Measurements from ENCODE around the gene FAM83E. TPM values are rescaled to one million over a fixed set of nuclear protein-coding genes. Genes with fewer than 3 reads are reported as not detected.
A peak's percentile ranks its signal among the peaks of the same experiment; 100 is the strongest.

Gene FAM83E
- total RNA-seq, 2 experiments from 2014 or later = 3.0 to 3.7 TPM

- peaks cover 52% of the 10 kb centered on the region for H3K36me3 ChIP-seq (ENCODE audit: insufficient read depth, low read length)
- no peaks in the 10 kb centered on the region for H4K20me1 ChIP-seq (ENCODE audit: insufficient read depth, low read length)
- CTCF ChIA-PET (ENCODE audit: unreplicated experiment) = interaction anchor here (0.6 kb wide), 1 partner anchor 34 kb away, joined by 4 read pairs; no protein-coding TSS in a partner anchor
- intact Hi-C loops (cut with micrococcal nuclease; ENCODE audit: unreplicated experiment) = no loop called here
- H3K9me3 ChIP-seq (ENCODE audit: low read length) = no peaks in the 10 kb centered on the region
- H3K27ac ChIP-seq (ENCODE audit: low read depth, low read length, poor library complexity, severe bottlenecking) = no peak overlapping the region
- peaks cover 8% of the 10 kb centered on the region for H3K4me1 ChIP-seq (ENCODE audit: insufficient read depth, low read length, poor library complexity, severe bottlenecking)
- TF ChIP-seq CTCF (conservative IDR thresholded peaks at IDR 0.05; ENCODE audit: low read length) = peak; percentile 78
- TF ChIP-seq EZH2phosphoT487 (IDR thresholded peaks at IDR 0.05; ENCODE audit: borderline replicate concordance, low read depth, low read length) = no peak
- POLR2A ChIA-PET = no interaction called here
- H2AFZ ChIP-seq (ENCODE audit: low read length) = no peak overlapping the region
- no peak overlapping the region for H3K4me2 ChIP-seq (ENCODE audit: low read length)
- no peaks in the 10 kb centered on the region for H3K9me2 ChIP-seq (ENCODE audit: insufficient read depth, low read length)
- no peak overlapping the region for H3K4me3 ChIP-seq (ENCODE audit: low read depth, low read length, poor library complexity, severe bottlenecking)
- no TSS peak for BruUV-seq (replicated peaks)
- no peaks in the 10 kb centered on the region for H3K79me2 ChIP-seq (ENCODE audit: insufficient read depth, low read depth, low read length)
- DNase-seq (ENCODE audit: low spot score) = peak; percentile 74
These were observed 6.0 kb downstream of the FAM83E start for GRCh38 chr19:48608798-48609263.

GRCh38 chr19:48607359-48607755 lies 7.5 kb downstream of the FAM83E start:
- CTCF ChIA-PET (ENCODE audit: unreplicated experiment) = no interaction called here

More at GRCh38 chr19:48607359-48607755, 7.5 kb downstream of the FAM83E start:
- no TSS peak for BruUV-seq (replicated peaks)
- TF ChIP-seq EZH2phosphoT487 (IDR thresholded peaks at IDR 0.05; ENCODE audit: borderline replicate concordance, low read depth, low read length) (no peak), CTCF (conservative IDR thresholded peaks at IDR 0.05; ENCODE audit: low read length) (no peak)
- Histone ChIP-seq H3K4me1 (ENCODE audit: insufficient read depth, low read length, poor library complexity, severe bottlenecking) (peaks cover 8% of the 10 kb centered on the region), H3K36me3 (ENCODE audit: insufficient read depth, low read length) (peaks cover 39% of the 10 kb centered on the region), H3K4me2 (ENCODE audit: low read length) (no peak overlapping the region), H3K4me3 (ENCODE audit: low read depth, low read length, poor library complexity, severe bottlenecking) (no peak overlapping the region), H3K27ac (ENCODE audit: low read depth, low read length, poor library complexity, severe bottlenecking) (no peak overlapping the region), H3K79me2 (ENCODE audit: insufficient read depth, low read depth, low read length) (no peaks in the 10 kb centered on the region), H3K9me3 (ENCODE audit: low read length) (no peaks in the 10 kb centered on the region), H3K9me2 (ENCODE audit: insufficient read depth, low read length) (no peaks in the 10 kb centered on the region), H2AFZ (ENCODE audit: low read length) (no peak overlapping the region), H4K20me1 (ENCODE audit: insufficient read depth, low read length) (no peaks in the 10 kb centered on the region)
- POLR2A ChIA-PET = interaction anchor here (0.8 kb wide), 1 partner anchor 128 kb away, joined by 4 read pairs; no protein-coding TSS in a partner anchor
- intact Hi-C loops (cut with micrococcal nuclease; ENCODE audit: unreplicated experiment) = no loop called here
- DNase-seq (ENCODE audit: low spot score) = no peak

Data from OCI-LY7 (cell line).